Upper lobe of right lung (tissue), 1 donor: ENCODE results near the gene PYDC2. TPM values are rescaled to one million over a fixed set of nuclear protein-coding genes. Genes with fewer than 3 reads are reported as not detected.

Experiments
- ATAC-seq: fragments of 200-7000 bp; cut with Tn5 transposase; one replicate; pipeline ENCODE4 v1.9.1; 2020; ENCODE audit warnings: mild to moderate bottlenecking, moderate library complexity
- DNase-seq: peaks from one replicate; pipeline ENCODE4 v3.0.0-alpha.2; 2020
- H3K27ac ChIP-seq: fragments of 200-600 bp; one replicate; pipeline ENCODE4 v1.8.0; 2022
- H3K27me3 ChIP-seq: fragments of 200-600 bp; one replicate; pipeline ENCODE4 v1.8.0; 2022; ENCODE audit warnings: mild to moderate bottlenecking
- H3K36me3 ChIP-seq: fragments of 200-600 bp; one replicate; pipeline ENCODE4 v1.8.0; 2022
- H3K4me1 ChIP-seq: fragments of 200-600 bp; one replicate; pipeline ENCODE4 v1.8.0; 2022
- H3K4me3 ChIP-seq: fragments of 200-600 bp; one replicate; pipeline ENCODE4 v1.8.0; 2022; ENCODE audit warnings: mild to moderate bottlenecking
- H3K9me3 ChIP-seq: fragments of 200-600 bp; one replicate; pipeline ENCODE4 v1.8.0; 2022
- CTCF ChIP-seq: fragments of 200-600 bp; IDR thresholded peaks from one replicate; pipeline ENCODE4 v1.8.0; 2022; ENCODE audit warnings: antibody characterized with exemption
- intact Hi-C: fragments of 100-400 bp; cut with DNase I; formaldehyde crosslinking; loops from one replicate; pipeline ENCODE4 v1.11.0; 2022
- long read RNA-seq: library from polyadenylated mRNA; unstranded; transcript quantifications from one replicate; pipeline ENCODE4 v2.0.0, GENCODE V29; 2021
- total RNA-seq: library from RNA; stranded (reverse); fragmentation: NEBNext Ultra II Directional; extraction: Animal tissue kit (Norgen Biotek cat#: 25700); gene quantifications from one replicate; pipeline ENCODE4 v1.2.1, GENCODE V29; 2021
- donor health status: DM: no; HTN: yes; CAD: no; lungs with severe emphysema.

The PYDC2 gene
- not detected for total RNA-seq
- long read RNA-seq = 0 reads

GRCh38 chr3:191461113-191461595 lies at the start of gene PYDC2:
PYDC2 (plus strand) TSS chr3:191461163; CDS start chr3:191461163, 0 bp downstream.
- Histone ChIP-seq H3K27ac (no peak within 1 kb of the TSS), H3K4me3 (no peak within 1 kb of the TSS), H3K4me1 (no peaks in the 10 kb centered on the region), H3K36me3 (no peaks in the 10 kb centered on the region), H3K27me3 (no peaks in the 10 kb centered on the region), H3K9me3 (no peaks in the 10 kb centered on the region)
- ATAC-seq = no peak
- TF ChIP-seq CTCF = no peak
- no peak for DNase-seq
- intact Hi-C loops = no loop called here

- no peaks in the 10 kb centered on the region for H3K27me3 ChIP-seq
- intact Hi-C loops = loop anchor here (10.0 kb wide), 1 partner anchor 1032 kb away; no protein-coding TSS in a partner anchor
- DNase-seq (no peak), ATAC-seq (no peak)
- H3K4me1 ChIP-seq = no peaks in the 10 kb centered on the region
- H3K36me3 ChIP-seq = no peaks in the 10 kb centered on the region
- no peak overlapping the region for H3K4me3 ChIP-seq
- H3K9me3 ChIP-seq = peaks cover 12% of the 10 kb centered on the region
- no peak overlapping the region for H3K27ac ChIP-seq
- TF ChIP-seq CTCF = no peak
Measured at GRCh38 chr3:191412759-191413158, 48.2 kb upstream of the PYDC2 start.

GRCh38 chr3:191414286-191414685 lies 46.7 kb upstream of the PYDC2 start:
- ATAC-seq (no peak), DNase-seq (no peak)
- Histone ChIP-seq H3K36me3 (no peaks in the 10 kb centered on the region), H3K27me3 (no peaks in the 10 kb centered on the region), H3K9me3 (peaks cover 11% of the 10 kb centered on the region), H3K4me1 (no peaks in the 10 kb centered on the region), H3K27ac (no peak overlapping the region), H3K4me3 (no peak overlapping the region)
- intact Hi-C loops = loop anchor here (10.0 kb wide), 1 partner anchor 1031 kb away; no protein-coding TSS in a partner anchor
- TF ChIP-seq CTCF = no peak

- intact Hi-C loops = loop anchor here (10.0 kb wide), 1 partner anchor 1030 kb away; no protein-coding TSS in a partner anchor
- no peaks in the 10 kb centered on the region for H3K27me3 ChIP-seq
- DNase-seq = no peak
Measured at GRCh38 chr3:191414732-191415131, 46.2 kb upstream of the PYDC2 start.

GRCh38 chr3:191415566-191415965 lies 45.4 kb upstream of the PYDC2 start:
- Histone ChIP-seq H3K27me3 (no peaks in the 10 kb centered on the region), H3K36me3 (no peaks in the 10 kb centered on the region), H3K4me3 (no peak overlapping the region), H3K9me3 (no peaks in the 10 kb centered on the region), H3K4me1 (no peaks in the 10 kb centered on the region), H3K27ac (no peak overlapping the region)
- TF ChIP-seq CTCF = no peak
- intact Hi-C loops = loop anchor here (10.0 kb wide), 1 partner anchor 1029 kb away; no protein-coding TSS in a partner anchor
- ATAC-seq (no peak), DNase-seq (no peak)

More at GRCh38 chr3:191414732-191415131, 46.2 kb upstream of the PYDC2 start:
- TF ChIP-seq CTCF = no peak
- Histone ChIP-seq H3K4me3 (no peak overlapping the region), H3K36me3 (no peaks in the 10 kb centered on the region), H3K9me3 (peaks cover 6% of the 10 kb centered on the region), H3K4me1 (no peaks in the 10 kb centered on the region), H3K27ac (no peak overlapping the region)
- ATAC-seq = no peak

GRCh38 chr3:191417457-191417729 lies 43.6 kb upstream of the PYDC2 start:
- Histone ChIP-seq H3K27me3 (no peaks in the 10 kb centered on the region), H3K9me3 (no peaks in the 10 kb centered on the region), H3K36me3 (no peaks in the 10 kb centered on the region), H3K4me3 (no peak overlapping the region), H3K27ac (no peak overlapping the region), H3K4me1 (no peaks in the 10 kb centered on the region)
- ATAC-seq (no peak), DNase-seq (no peak)
- intact Hi-C loops = loop anchor here (10.0 kb wide), 1 partner anchor 1027 kb away; no protein-coding TSS in a partner anchor
- no peak for TF ChIP-seq CTCF
